ENCODE results near the gene SOWAHC. TPM values are rescaled to one million over a fixed set of nuclear protein-coding genes. Genes with fewer than 3 reads are reported as not detected.

The SOWAHC gene
- total RNA-seq, 1 experiment from 2014 or later, result 21.4 TPM

GRCh38 chr2:109597283-109597682 lies 16.9 kb upstream of the SOWAHC start:
- H3K27me3 Mint-ChIP-seq (ENCODE audit: insufficient read depth, unreplicated experiment), result no peaks in the 10 kb centered on the region
- H3K9me3 ChIP-seq, result no peaks in the 10 kb centered on the region
- ChIA-PET CTCF (no interaction called here), POLR2A (no interaction called here)
- TF ChIP-seq CTCF (IDR thresholded peaks at IDR 0.05; ENCODE audit: insufficient read depth in 1 of 2, low read depth in 1 of 2, low read length in 1 of 2, severe bottlenecking in 1 of 2, unreplicated experiment in 1 of 2), result no peak
- BruUV-seq (replicated peaks), result no TSS peak
- H3K4me1 Mint-ChIP-seq (ENCODE audit: low read depth, unreplicated experiment), result peaks cover under 1% of the 10 kb centered on the region
- H3K27me3 ChIP-seq (replicated peaks; ENCODE audit: control insufficient read depth, insufficient read depth, low read length), result no peaks in the 10 kb centered on the region
- intact Hi-C loops (cut with micrococcal nuclease; ENCODE audit: unreplicated experiment), result no loop called here
- no peak overlapping the region for H3K4me3 Mint-ChIP-seq (ENCODE audit: unreplicated experiment)
- no peak overlapping the region for H3K4me3 ChIP-seq (ENCODE audit: low read depth, low read length)
- H3K27ac Mint-ChIP-seq (ENCODE audit: unreplicated experiment), result no peak overlapping the region
- H3K9me3 Mint-ChIP-seq (ENCODE audit: unreplicated experiment), result no peaks in the 10 kb centered on the region
- H3K36me3 Mint-ChIP-seq (ENCODE audit: insufficient read depth, unreplicated experiment), result no peaks in the 10 kb centered on the region
- H3K36me3 ChIP-seq (ENCODE audit: control insufficient read depth, insufficient read depth, low read length), result no peaks in the 10 kb centered on the region; the same call in 1 of the 2 replicates
- H3K4me1 ChIP-seq, result 0 out of 2 replicates have a peak, but pooled peaks cover 5% of the 10 kb centered on the region
- no peak for DNase-seq

- Histone ChIP-seq H3K4me1 (peaks cover 12% of the 10 kb centered on the region), H3K27me3 (replicated peaks; ENCODE audit: control insufficient read depth, insufficient read depth, low read length) (no peaks in the 10 kb centered on the region), H3K4me3 (ENCODE audit: low read depth, low read length) (no peak overlapping the region), H3K36me3 (ENCODE audit: control insufficient read depth, insufficient read depth, low read length) (no peaks in the 10 kb centered on the region; the same call in 1 of the 2 replicates), H3K9me3 (no peaks in the 10 kb centered on the region)
- CTCF ChIA-PET, result interaction anchor here (0.6 to 1.5 kb wide), 3 partner anchors 61 to 132 kb away, joined by 3 to 6 read pairs (median 3); no protein-coding TSS in a partner anchor
- intact Hi-C loops (cut with micrococcal nuclease; ENCODE audit: unreplicated experiment), result no loop called here
- H3K4me3 Mint-ChIP-seq (ENCODE audit: unreplicated experiment), result no peak overlapping the region
- POLR2A ChIA-PET, result no interaction called here
- peaks cover 6% of the 10 kb centered on the region for H3K36me3 Mint-ChIP-seq (ENCODE audit: insufficient read depth, unreplicated experiment)
- H3K27me3 Mint-ChIP-seq (ENCODE audit: insufficient read depth, unreplicated experiment), result no peaks in the 10 kb centered on the region
- no peak overlapping the region for H3K27ac Mint-ChIP-seq (ENCODE audit: unreplicated experiment)
- H3K4me1 Mint-ChIP-seq (ENCODE audit: low read depth, unreplicated experiment), result peaks cover 21% of the 10 kb centered on the region
- TF ChIP-seq CTCF (IDR thresholded peaks at IDR 0.05; ENCODE audit: insufficient read depth in 1 of 2, low read depth in 1 of 2, low read length in 1 of 2, severe bottlenecking in 1 of 2, unreplicated experiment in 1 of 2), result no peak
- H3K9me3 Mint-ChIP-seq (ENCODE audit: unreplicated experiment), result no peaks in the 10 kb centered on the region
- DNase-seq, result no peak
- BruUV-seq (replicated peaks), result no TSS peak
Observed at GRCh38 chr2:109601783-109602182, 12.4 kb upstream of the SOWAHC start.

- BruUV-seq (replicated peaks), result no TSS peak
- intact Hi-C loops (cut with micrococcal nuclease; ENCODE audit: unreplicated experiment), result no loop called here
- no peak for TF ChIP-seq CTCF (IDR thresholded peaks at IDR 0.05; ENCODE audit: insufficient read depth in 1 of 2, low read depth in 1 of 2, low read length in 1 of 2, severe bottlenecking in 1 of 2, unreplicated experiment in 1 of 2)
- Mint-ChIP-seq H3K9me3 (ENCODE audit: unreplicated experiment) (no peaks in the 10 kb centered on the region), H3K27me3 (ENCODE audit: insufficient read depth, unreplicated experiment) (no peaks in the 10 kb centered on the region), H3K27ac (ENCODE audit: unreplicated experiment) (no peak overlapping the region), H3K36me3 (ENCODE audit: insufficient read depth, unreplicated experiment) (peaks cover 6% of the 10 kb centered on the region), H3K4me1 (ENCODE audit: low read depth, unreplicated experiment) (peaks cover 25% of the 10 kb centered on the region), H3K4me3 (ENCODE audit: unreplicated experiment) (no peak overlapping the region)
- no peaks in the 10 kb centered on the region for H3K27me3 ChIP-seq (replicated peaks; ENCODE audit: control insufficient read depth, insufficient read depth, low read length)
- DNase-seq, result no peak
- no peaks in the 10 kb centered on the region for H3K9me3 ChIP-seq
- H3K4me3 ChIP-seq (ENCODE audit: low read depth, low read length), result no peak overlapping the region
- H3K36me3 ChIP-seq (ENCODE audit: control insufficient read depth, insufficient read depth, low read length), result no peaks in the 10 kb centered on the region; the same call in 1 of the 2 replicates
- ChIA-PET POLR2A (no interaction called here), CTCF (interaction anchor here (1.0 kb wide), 1 partner anchor 113 kb away, joined by 6 read pairs; no protein-coding TSS in a partner anchor)
- peaks cover 20% of the 10 kb centered on the region for H3K4me1 ChIP-seq
Observed at GRCh38 chr2:109602617-109603188, 11.5 kb upstream of the SOWAHC start.

Data from Caco-2 (cell line).